ENCODE measurements around the gene CHST8.

Gene CHST8

DNA sequence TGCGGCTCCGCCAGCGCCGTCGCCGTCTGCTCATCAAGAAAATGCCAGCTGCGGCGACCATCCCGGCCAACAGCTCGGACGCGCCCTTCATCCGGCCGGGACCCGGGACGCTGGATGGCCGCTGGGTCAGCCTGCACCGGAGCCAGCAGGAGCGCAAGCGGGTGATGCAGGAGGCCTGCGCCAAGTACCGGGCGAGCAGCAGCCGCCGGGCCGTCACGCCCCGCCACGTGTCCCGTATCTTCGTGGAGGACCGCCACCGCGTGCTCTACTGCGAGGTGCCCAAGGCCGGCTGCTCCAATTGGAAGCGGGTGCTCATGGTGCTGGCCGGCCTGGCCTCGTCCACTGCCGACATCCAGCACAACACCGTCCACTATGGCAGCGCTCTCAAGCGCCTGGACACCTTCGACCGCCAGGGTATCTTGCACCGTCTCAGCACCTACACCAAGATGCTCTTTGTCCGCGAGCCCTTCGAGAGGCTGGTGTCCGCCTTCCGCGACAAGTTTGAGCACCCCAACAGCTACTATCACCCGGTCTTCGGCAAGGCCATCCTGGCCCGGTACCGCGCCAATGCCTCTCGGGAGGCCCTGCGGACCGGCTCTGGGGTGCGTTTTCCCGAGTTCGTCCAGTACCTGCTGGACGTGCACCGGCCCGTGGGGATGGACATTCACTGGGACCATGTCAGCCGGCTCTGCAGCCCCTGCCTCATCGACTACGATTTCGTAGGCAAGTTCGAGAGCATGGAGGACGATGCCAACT, 150.5 kb downstream of the CHST8 start:
- no peak for DNase-seq

- no peak for DNase-seq
Observed at GRCh38 chr19:33772858-33773180, 151.1 kb downstream of the CHST8 start.

GRCh38 chr19:33773704-33774624, 152.2 kb downstream of the CHST8 start:
- DNase-seq: no peak

DNA sequence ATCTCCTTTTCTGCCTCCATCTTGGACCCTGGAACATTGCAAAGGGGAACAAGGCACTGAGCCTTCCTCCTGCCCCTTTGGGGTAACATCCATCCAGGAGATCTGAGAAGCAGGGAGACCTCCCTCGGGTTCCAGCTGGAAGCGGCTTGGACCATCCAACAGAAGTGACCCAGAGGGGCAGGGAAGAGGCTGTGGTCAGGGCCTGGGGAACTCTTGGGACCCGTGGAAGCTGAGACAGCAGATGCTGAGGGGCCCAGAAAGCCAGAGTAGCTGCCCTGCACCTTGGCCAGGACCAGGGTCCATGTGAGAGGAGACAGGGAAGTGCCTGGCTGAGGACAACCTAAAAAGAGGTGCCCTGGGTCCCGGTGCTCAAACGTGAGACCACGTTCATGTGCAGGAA, 153.0 kb downstream of the CHST8 start:
- no peak for DNase-seq

GRCh38 chr19:33775731-33776487, 154.2 kb downstream of the CHST8 start:
- no peak for DNase-seq

DNA sequence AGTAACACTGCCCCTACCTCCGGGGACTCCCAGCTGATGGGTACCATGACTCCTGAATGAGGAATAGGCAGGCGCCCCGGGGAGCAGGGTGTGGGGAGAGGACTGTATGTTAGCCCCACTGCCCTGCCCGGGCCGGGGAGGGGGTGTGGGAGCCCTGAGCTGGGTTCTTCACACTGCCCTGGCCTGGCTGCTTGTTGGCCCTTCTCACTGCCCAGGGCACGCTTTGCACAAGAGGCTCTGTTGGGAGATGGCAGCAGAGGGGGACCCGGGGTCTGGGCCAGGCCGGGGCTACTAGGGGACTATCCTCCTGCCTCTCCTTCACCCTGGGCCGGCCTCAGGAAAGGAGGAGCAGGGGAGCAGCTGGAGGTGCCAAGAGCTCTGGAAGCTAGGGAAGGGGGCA, 155.6 kb downstream of the CHST8 start:
- no peak for DNase-seq

DNA sequence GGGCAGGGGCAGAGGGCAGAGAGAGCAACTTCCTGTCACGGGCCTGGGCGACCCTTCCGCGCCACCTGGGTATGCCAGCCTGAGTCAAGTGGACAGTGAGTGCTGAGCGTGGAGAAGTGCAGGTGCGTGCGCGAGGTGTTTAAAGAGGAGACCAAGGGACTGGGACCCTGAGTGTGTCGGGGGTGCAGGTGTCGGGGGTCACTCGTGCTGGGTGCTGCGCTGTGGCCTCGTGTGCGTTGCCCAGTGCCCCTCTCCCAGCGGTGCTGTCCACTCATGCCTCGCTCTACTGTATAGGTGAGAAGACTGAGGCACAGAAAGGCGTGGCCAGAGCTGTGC, 156.0 kb downstream of the CHST8 start:
- DNase-seq: no peak

DNA sequence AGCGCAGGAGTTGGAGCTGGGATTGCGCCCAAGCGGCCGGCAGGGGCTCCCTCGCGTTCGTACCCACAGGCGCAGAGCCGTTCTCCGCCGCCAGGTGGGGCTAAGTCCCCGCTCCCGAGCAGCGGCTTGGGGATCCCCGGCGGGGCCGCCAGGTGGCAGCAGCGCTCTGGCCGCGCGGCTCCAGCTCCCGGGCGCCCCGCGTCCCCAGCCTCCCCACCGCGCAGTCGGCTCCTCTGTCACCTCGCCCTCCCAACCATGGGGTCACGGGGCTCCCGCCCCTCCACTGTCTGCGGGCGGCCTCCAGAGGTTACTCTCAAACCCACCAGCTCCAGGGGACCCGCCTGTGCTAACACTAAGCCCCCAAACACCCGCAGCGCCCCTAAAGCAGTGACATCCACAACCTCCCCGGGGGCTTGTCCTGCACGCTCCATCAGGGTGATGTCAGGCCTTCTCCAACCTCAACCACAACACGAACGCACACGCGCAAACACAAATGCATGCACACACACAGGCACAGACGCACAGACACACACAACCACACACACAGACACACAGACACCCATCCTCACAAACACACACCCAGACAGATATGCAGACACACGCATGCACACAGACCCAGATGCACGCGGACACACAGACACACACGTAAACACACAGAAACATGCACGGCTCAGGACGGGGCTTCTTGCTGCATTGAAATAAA, 156.5 kb downstream of the CHST8 start:
- peak; percentile 72 for DNase-seq

DNA sequence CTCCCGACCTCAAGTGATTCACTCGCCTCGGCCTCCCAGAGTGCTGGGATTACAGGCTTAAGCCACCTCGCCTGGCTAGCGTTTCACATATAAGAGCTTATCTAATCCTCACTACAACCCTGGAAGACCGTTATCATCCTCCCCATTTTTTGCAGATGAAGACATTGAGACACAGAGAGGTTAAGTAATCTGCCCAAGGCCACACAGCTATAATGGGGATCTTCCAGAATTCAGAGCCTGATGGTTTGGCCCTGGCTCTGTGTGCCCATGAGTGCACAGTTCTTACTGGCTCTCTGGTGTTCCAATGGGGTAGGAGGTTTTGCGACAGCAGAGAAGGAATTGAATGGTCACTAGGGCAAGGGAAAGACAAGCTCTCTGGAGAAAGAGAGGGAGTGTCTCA, 158.1 kb downstream of the CHST8 start:
- DNase-seq: no peak

DNA sequence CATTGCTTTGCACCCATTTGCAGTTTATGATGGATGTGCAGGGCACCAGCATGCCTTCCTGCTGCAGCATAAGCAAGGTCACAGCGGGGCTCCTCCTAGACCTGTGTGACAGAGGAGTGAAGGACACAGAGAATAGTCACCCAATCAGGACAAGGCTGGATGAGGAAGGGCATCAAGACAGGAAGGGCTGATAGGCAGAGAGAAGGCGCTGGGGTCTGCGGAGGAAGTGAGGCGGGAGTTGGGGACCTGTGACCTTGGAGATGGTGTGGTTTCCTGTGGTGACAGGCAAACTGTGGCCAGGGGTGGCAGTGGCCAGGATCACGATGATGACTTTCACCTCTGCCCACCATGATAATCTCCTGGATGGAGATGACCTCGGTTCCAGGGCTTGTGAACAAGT, 158.5 kb downstream of the CHST8 start:
- no peak for DNase-seq

DNA sequence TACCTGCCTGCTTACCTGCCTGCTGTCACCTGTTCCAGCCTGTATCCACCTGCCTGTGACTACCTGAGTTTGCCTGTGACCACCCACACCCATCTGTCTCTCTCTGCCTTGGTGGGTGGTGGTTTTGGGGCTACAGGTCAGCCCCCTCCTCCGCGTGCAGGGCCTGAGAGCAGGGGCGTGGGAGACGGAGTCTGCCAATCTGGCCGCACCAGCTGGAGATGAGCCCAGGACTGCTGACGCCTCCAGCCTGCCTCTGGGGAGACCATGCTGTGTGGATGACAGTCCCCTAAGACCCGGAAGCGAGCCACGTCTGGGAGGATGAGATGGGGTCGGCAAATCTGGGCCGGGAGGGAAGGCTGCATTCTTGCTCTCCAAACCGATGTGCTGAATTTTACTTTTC, 159.0 kb downstream of the CHST8 start:
- peak; percentile 25 for DNase-seq

DNA sequence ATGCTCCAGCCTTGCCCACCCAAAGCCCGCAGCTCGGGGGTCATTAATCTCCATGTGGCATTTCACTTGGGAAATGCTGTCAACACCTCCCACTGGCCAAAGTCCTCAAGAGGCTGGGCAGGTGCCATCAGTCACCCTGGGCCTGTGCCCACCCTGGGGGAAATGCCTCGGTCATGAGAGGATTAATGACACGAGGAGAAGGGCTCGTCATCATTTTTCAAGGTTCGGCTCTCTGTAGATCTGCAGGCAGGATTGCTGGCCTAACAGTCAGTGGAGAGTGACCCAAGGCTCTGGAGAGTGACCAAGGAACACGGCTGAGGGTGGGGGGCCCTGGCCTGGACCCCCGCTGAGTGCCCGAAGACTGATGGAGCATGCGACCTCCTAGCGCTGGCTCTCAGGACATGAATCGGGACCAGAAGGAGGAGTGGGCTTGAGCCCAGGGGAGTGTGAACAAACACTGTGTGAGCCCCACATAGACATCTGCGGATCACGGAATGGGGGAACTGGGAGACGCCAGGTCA, 159.7 kb downstream of the CHST8 start:
- no peak for DNase-seq

DNA sequence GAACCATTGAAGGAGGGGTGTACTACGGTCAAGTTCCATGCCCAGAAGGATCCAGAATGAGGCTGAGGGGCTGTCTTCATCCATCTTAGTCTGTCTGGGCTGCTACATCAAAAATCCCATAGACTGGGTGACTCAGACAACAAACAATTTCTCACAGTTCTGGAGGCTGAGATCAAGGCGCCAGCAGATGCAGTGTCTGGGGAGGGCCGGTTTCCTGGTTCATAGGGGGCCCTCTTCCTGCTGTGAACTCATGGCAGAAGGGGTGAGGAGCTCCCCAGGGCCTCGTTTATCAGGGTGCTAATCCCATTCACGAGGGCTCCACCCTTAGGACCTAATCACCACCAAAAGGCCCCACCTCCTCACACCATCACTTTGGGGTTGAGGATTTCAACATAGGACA, 160.2 kb downstream of the CHST8 start:
- DNase-seq: peak; percentile 65

DNA sequence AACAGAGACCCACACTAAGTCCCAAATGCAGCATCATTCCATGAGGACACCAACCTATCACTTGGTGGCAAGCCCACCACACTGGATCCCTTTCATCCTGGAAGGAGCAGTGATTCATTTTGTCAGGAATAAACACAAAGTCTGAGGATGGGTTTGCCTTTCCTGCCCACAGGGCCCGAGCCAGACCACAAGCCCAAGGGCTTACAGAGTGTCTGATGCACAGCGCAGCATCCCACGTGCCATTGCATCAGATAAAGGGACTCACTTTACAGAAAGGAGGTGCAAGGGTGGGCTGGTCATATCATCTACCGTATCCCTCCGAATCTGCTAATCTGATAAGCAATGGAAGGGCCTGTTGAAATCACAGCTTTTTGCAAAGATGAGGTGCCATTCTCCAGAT, 162.7 kb downstream of the CHST8 start:
- DNase-seq: peak; percentile 25

DNA sequence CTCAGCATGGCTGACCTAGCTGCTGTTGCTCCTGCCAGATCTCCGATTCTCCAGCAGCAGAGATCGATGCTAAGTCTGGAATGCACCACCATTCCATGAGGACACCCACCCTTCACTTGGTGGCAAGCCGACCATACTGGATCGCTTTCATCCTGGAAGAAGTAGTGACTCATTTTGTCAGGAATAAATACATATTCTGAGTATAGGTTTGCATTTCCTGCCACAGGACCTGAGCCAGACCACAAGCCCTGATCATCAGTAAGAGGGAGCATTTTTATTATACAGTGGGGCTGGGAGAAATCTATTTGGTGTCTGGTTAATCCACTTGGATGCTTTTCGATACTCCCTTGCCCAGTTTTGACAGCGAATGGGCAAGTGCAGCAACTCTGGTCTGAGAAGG, 164.0 kb downstream of the CHST8 start:
- peak; percentile 61 for DNase-seq

DNA sequence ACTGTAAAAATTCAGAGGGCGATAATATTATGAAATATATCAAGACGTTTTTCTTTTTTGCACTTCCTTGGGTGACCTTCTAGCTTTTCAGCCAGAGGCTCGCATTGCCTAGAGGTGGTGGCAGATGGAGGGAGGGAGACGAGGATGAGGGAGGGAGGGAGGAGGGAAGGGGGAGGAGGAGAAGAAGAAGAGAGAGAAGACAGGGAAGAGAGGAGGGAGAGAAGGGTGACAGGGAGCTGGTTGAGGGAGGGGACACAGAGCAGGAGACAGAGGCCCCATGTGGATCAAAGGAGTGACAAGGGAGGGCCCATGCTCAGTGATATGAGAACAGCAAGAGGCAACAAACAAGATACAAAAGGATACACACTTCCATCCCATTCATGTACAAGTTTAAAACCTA, 166.9 kb downstream of the CHST8 start:
- no peak for DNase-seq

DNA sequence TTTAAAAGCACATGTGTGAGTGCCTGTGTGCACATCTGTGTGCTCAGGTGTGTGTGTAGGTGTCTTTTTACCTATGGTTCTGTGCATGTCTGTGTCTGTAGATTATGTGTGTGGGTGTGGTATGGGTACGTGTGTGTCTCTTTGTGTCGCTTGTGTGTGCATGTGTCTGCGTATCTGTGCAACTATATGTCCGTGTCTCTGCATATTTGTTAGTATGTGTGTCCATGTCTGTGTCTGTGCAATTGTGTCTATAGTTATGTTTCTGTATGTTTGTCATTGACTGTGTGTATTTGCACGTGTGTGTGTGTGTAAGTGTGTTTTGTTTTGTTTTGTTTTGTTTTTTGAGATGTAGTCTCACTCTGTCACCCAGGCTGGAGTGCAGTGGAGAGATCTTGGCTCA, 167.6 kb downstream of the CHST8 start:
- no peak for DNase-seq

GRCh38 chr19:33794683-33795369, 173.1 kb downstream of the CHST8 start:
- DNase-seq: peak; percentile 8

DNA sequence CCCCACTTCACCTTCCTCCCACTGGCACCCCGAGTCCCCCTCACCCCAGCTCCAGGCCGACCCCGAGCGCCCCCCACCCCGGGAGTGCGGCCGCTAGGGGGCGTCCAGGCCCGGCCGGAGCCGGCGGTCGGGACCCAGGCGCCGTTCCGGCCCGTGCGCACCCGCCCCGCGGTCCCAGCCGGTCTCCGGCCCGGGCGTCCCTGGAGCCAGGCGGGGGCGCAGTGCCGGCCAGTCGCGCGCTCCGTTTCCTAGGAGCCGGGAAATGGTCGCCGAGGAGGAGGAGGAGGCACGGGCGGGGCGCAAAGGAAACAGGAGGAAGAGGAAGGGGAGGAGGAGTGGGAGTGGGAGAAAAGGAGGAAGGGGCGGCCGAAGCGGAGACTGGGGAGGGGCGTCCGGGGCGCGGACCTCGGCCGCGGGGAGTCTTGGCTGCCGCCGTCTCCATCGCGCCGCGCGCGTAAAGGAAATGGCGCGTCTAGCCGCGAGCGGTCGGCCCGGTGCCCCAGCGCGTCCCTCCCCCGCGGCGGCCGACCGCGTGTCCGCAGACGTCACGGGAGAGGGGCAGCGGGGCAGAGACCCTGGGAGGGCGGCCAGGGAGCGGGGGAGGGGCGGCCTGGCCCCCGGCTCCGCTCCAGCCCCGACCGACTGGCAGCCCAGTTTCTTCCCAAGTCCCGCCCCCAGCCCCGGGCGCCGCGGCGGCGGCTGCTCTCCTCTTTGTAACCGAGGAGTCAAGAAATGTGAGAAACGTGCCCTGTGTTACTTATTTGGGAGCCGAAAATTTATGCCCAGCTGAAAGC, 173.8 kb downstream of the CHST8 start:
- peak; percentile 93 for DNase-seq

GRCh38 chr19:33796164-33796875, 174.6 kb downstream of the CHST8 start, which contains the start of gene KCTD15:
TSS of gene KCTD15 (plus strand) at chr19:33796870. CDS start at chr19:33800455, 3,585 bp downstream.
- peak; percentile 70 for DNase-seq
